RPMI8226 (cell line): Measurements from ENCODE around the gene SMIM29.
"Not testable (repeated sequence)": the region's sequence is repeated elsewhere in the genome, so short reads cannot be mapped to it uniquely, and the experiment has no call there.

Experiments used
- DNase-seq: peaks from one replicate; pipeline ENCODE4 v3.0.0-alpha.2; 2015

Gene SMIM29

DNA sequence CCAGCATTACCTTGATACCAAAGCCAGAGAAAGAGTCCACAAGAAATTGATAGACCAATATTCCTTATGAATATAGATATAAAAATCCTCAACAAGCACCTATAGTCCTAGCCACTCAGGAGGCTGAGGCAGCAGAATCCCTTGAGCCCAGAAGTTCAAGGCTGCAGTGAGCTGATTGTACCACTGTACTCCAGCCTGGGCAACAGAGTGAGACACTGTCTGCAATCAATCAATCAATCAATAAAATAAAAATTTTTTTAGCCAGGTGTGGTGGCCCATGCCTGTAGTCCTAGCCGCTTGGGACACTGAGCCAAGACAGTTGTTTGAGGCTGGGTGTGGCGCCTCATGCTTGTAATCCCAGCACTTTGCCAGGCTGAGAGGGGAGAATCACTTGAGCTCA lies 18.9 kb upstream of the SMIM29 start:
- DNase-seq: no peak

DNA sequence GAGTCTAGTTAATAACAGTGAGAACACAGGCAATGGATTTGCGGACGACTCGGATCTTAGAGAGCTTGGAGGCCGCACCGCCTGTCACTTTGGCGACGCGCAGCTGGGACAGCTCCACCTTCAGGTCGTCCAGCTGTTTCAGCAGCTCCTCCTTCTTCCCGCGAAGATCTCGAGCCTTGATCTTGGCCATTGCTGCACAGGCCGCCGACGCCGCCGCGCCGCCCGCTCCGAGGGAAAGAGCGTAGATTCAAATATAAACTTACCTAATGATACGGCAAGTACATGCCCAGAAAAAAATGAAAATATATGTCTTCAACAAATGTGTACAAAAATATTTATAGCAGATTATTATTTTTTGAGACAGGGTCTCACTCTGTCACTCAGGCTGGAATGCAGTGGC lies 14.7 kb upstream of the SMIM29 start:
- DNase-seq: not testable (repeated sequence)

- no peak for DNase-seq
Observed at GRCh38 chr6:34260576-34261267, 11.9 kb upstream of the SMIM29 start.

- no peak for DNase-seq
Observed at GRCh38 chr6:34259529-34260069, 10.8 kb upstream of the SMIM29 start.

- not testable (repeated sequence) for DNase-seq
Observed at GRCh38 chr6:34252395-34252794, 3.6 kb upstream of the SMIM29 start.

DNA sequence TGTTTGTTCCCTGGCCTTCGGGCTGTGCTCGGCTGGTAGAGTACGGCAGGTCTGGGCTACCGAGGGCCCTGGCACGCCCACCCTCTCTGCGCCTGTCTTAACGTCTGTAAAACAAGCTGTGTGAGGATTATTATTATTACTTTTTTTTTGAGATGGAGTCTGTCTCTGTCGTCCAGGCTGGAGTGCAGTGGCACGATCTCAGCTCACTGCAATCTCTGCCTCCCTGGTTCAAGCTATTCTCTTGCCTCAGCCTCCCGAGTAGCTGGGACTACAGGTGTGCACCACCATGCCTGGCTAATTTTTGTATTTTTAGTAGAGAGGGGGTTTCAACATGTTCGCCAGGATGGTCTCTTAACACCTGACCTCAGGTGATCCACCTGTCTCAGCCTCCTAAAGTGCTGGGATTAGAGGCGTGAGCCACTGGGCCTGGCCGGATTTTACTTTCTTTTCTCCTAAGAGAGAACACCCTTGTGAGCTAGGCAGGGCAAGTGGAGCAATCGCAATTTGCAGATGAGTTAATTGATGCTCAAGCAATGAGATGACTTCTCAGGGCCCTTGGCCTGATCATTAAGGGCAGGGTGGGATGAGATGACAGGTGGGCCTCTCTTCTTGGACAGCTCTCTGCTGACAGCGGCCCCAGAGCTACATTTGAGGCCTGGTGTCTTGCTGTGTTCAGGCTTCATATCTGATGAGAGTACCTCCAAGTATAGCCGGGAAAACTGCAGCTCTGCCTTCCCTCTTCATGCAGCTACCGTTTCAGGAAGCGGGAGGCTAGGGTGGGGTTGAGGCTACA lies 859 bp upstream of the SMIM29 start:
- no peak for DNase-seq

DNA sequence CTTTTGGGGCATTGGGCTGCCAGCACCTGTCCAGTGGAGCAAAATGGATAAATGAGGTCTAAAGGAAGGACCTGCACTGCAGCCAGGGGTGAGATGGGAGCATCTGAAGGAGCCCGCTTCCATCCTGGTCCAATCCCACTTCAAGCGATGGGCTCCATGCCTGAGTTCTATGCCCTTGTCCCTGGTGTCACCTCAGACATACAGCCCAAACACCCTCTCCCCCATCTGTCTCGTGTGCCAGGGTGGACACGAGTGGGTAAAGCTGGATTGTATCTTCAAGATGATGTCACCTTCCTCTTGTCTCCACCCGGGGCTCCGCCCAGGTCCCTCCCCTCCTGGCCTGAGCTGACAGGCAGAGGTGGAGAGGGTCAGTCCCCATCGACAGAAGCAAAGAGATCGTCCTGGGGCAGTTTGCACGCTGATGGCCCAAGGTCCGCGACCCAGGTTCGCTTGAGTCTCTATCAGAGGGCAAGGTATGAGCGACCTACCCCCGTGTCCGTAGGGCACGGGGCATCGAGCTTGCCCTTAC lies 544 bp downstream of the SMIM29 start:
- peak; percentile 59 for DNase-seq

DNA sequence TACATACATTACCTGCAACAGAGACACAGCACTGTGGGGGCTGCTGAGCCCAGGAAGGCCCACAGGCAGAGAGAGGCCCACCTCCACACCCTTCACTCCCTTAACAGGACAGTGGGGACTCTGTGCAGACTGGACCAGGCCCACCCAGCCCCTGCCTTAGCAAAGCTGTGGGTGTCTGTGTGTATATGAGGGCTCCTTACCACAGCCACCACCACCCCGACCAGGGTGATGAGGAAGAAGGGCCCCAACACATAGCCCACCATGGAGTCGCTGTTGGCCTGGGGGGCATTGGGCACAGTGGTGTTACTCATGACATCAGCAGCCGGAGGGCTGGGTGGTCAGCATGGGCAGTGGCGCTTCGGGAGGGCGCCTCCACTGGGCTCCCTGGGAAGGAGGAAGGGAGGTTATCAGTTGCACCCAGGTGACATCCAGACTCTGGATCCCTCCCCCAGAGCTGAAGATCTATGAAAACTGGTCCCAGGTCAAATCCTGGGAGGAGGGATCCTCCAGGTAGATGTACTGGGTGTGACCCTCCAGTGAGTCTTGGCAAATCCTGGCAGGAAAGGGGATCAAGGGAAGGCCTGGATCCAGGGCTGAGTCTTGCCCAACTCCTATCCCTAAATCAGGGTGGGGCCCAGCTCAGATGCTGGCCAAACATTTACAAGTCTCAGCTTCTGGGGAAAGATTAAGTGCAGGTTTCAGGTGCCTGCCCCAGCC lies 1.2 kb downstream of the SMIM29 start:
- DNase-seq: no peak

- peak; percentile 56 for DNase-seq
Observed at GRCh38 chr6:34246563-34247391, 2.0 kb downstream of the SMIM29 start.

- DNase-seq: no peak
Observed at GRCh38 chr6:34246249-34246562, 2.6 kb downstream of the SMIM29 start.

- DNase-seq: not testable (repeated sequence)
Observed at GRCh38 chr6:34245761-34246140, 3.1 kb downstream of the SMIM29 start.

- not testable (repeated sequence) for DNase-seq
Observed at GRCh38 chr6:34245032-34245760, 3.6 kb downstream of the SMIM29 start.

DNA sequence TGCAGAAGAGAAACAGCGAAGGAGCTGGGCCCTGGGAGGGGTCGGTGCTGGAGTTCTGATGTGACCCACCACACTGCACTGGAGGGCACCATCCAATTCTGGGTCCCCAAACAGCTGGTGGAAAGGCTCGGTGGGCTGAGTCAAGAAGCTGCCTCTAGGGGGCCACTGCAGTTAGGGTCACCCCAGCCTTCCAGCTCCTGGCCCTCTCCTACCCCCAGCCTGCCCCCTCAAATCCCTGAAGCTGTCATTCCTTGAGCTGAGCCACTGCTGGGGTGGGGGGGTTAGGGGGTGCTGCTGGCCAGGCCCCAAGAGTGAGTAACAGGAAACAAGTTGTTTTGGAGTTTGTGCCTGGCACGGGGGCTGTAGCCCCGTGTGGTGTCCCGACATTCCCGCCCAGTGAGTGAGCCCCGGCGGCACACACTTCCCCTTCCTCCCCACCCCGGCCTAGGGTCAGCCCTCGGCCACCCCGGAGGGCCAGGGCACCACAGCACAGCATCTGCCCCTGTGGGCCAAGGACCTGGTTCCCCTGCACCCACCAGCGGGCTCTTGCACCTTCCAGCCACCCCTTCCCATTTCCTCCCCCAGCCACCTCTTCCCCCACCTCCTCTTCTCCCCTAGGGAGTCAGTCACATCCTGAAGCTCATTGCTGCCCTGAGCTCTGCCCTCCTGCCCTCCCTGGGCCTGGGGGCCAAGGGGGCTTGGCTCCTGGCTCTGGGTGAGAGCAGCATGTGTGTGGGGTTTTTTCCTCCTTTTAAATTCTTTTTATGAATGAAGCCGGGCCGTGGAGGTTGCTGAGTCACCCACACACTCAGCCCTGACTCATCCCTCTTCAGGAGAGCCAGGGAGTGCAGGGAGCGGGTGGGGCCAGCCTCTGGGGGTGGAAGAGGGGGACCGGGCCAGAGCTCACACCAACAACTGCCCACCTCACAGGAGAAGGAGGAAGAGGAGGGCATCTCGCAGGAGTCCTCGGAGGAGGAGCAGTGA lies 4.6 kb downstream of the SMIM29 start:
- DNase-seq: no peak

DNA sequence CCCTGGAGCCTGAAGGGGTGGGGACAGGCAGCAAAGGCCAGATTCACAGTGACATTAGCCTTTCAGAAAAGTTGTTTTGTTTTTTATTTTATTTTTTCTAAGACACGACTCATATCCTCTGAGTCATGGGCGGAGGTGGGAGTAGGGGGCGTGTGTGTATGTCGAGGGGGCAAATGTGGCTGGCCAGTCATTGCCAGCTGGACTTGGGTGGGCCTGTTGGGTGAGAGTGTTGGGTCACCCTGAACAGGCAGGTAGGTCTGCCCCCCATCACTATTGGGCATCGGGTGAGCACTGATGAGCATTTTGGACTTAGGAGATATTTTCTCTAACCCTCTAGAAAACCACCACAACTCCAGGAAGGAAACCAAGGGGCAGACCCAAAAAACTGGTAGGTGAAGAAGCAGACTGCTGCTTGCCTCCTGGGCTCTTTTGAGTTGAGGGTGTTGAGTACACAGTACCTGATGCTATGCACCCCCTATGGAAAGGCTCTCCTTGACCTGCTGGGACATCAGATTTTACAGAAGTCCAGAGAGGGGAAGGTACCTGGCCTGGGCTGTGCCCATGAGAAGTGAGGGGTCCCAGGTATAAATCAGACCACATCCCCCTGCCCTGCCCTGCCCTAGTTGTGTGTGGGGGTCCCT lies 5.6 kb downstream of the SMIM29 start:
- DNase-seq: no peak

DNA sequence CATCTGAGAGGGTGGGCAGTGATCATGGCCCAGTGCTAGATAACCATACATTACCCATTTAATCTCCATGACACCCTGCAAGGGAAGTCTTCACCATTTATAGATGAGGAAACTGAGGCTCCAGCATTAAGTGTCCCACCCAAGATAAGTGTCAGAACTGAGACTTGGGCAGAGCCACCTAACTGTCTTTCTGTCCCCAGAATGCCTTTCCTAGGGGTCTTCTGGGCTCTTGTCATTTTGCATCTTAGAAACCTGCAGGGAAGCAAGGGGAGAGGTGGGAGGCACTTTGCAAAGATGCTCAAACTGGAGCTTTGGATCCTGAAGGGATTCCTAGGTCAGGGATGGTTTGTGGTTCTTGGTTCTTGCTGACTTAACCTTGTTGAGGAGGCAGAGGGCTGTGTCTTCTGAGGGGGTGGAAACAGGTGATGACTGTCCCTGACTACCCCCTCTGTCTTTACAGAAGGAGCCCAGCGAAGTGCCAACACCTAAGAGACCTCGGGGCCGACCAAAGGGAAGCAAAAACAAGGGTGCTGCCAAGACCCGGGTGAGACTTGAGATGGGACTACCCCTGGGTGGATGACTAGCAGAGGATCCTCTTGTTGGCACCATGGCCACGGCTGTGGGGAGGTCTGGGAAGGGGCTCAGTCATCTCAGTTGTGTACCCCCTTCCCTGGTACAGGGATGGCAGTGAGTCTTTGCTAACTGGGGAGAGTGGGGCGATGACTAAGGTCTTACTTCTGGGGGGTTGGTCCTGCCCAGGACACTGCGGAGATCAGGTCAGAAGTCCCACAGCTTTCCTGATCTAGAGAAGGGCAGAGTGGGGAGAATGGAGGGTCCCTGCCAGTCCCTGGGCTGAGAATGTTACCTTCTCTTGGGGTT lies 6.3 kb downstream of the SMIM29 start:
- no peak for DNase-seq

DNA sequence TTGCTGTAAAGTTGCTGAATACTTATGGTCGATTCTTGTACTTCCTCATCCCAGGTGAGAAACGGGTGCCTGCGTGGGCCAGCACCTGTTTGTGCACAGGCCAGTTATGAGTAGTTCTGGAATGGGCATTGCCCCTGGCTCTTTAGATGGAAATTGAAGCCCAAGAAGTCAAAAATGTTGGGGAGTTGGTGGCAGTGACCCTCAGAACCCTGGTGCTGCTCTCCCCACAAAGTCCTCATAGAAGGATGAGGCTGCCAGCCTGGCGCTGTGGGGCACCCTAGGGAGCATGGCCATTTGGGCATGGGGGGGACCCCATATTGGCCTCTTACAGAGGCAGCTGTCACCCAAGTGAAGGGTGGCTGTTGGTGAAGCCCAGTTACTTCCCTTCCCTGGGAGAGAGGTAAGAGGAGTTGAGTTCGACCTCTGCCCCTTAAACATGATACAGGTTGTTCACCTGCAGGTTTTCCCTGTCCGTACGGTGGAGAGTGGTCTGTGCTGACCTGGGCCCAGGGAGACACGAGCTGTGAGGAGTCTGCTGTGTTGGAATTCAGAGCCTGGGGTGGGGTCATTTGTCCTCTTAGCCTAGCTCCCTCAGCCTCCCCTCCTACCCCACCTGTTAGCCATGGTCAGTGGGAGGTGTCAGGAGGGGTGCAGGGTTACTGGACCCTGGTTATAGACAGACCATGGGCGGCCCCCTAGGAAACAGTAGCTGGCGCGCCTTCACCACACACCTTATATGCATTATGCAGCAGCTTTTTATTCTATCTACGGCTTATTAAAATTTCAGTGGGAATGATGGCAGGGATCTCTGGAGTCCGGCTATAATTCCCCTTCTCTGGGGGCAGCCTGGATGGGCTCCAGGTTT lies 7.2 kb downstream of the SMIM29 start:
- DNase-seq: no peak

DNA sequence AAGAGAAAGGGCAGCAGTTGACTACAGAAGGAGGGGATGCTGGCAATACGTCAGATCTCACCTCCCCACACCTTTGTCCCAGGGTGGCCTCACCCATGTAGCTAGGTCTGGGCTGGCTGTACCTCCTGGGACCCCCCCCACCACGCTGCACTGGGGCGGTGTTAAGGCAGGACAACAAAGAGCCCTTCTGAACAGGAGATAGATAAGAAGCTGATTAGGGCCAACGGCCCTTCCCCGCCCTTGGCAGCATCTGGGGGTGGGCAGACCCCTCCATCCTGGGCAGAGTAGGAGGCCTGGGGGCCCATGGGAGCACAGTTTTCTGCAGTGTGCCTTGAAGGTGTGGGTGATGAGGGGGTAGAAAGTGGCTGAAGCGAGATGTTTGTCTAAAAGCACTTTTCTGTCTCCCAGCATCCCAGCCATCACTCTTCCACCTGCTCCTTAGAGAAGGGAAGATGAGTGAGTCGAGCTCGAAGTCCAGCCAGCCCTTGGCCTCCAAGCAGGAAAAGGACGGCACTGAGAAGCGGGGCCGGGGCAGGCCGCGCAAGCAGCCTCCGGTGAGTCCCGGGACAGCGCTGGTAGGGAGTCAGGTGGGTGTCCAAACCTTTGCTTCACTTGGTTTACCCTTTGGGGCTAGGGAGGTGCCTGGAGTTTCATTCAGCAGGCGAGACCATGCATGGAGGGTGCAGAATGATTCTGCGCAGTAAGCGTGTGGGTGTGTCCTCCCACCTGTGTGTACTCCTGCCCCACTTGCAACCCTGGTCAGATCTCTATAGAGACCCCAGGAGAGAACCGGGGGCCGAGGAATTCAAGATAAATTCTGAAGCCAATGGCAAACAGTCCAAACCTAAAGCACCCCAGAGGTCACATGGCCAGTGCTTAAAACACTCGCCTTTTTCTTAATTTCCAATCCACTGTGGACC lies 8.2 kb downstream of the SMIM29 start:
- DNase-seq: no peak
